A549 (cell line): Measurements from ENCODE around the gene SCRN2. TPM values are rescaled to one million over a fixed set of nuclear protein-coding genes. Genes with fewer than 3 reads are reported as not detected.

Source experiments
- ATAC-seq, 2 experiments: fragments of 200-7000 bp in 1 of 2; fragments of >200 bp in 1 of 2; cut with Nextera tagmentation in 1 of 2; cut with Tn5 transposase in 1 of 2; 3 replicates each; pipeline versions ENCODE4 v1.8.0 to v1.9.1; 2018 to 2020; ENCODE audit warnings: mild to moderate bottlenecking in 1 of 2, moderate library complexity in 1 of 2
- CTCF ChIA-PET: fragments of 300-600 bp; sonication (Branson Sonifier 250); formaldehyde crosslinking; extraction: SDS; loops from one replicate; lab custom pipeline; 2021; ENCODE audit warnings: antibody characterized with exemption, inconsistent platforms; lab: Yijun Ruan, JAX
- POLR2A ChIA-PET: fragments of 350-600 bp; formaldehyde crosslinking; extraction: SDS; loops from one replicate; lab custom pipeline; 2021; ENCODE audit warnings: antibody characterized with exemption, inconsistent platforms; lab: Yijun Ruan, JAX
- DNase-seq, 2 experiments: peaks; one replicate each; pipeline versions ENCODE4 v3.0.0 to v3.0.0-alpha.2; 2011 to 2016; ENCODE audit warnings: low read depth in 1 of 2, low spot score in 1 of 2
- FAIRE-seq: peaks from 2 replicates; lab custom pipeline; 2011; peaks lifted over from hg19 to GRCh38; lab: Jason Lieb, UNC
- H3K27ac ChIP-seq, 2 experiments: fragments of >200 bp; sonication (Bioruptor Twin); formaldehyde crosslinking; 3 replicates each; pipeline ENCODE4 v1.5.1; 2016 to 2017
- H3K4me1 ChIP-seq: fragments of >200 bp; sonication (Bioruptor Twin); formaldehyde crosslinking; 3 replicates; pipeline ENCODE4 v1.6.1; 2016
- H3K4me2 ChIP-seq: fragments of >200 bp; sonication (Bioruptor Twin); formaldehyde crosslinking; 3 replicates; pipeline ENCODE4 v1.6.1; 2016
- H3K4me3 ChIP-seq: fragments of >200 bp; sonication (Bioruptor Twin); formaldehyde crosslinking; 3 replicates; pipeline ENCODE4 v1.5.1; 2016
- H3K9me3 ChIP-seq: fragments of >200 bp; sonication (Bioruptor Twin); formaldehyde crosslinking; 3 replicates; pipeline ENCODE4 v1.6.1; 2016
- CEBPB ChIP-seq, 2 experiments: fragments of >200 bp in 1 of 2; sonication (Bioruptor Twin) in 1 of 2; formaldehyde crosslinking in 1 of 2; IDR thresholded peaks; 2 replicates each; pipeline ENCODE4 v1.6.1; 2012 to 2016
- E2F6 ChIP-seq: IDR thresholded peaks from 2 replicates; pipeline ENCODE4 v1.6.1; 2012; ENCODE audit warnings: low read depth, borderline replicate concordance
- EHF ChIP-seq: fragments of 250-450 bp; sonication (Bioruptor Pico); IDR thresholded peaks from 2 replicates; pipeline ENCODE4 v1.5.0; 2020; ENCODE audit warnings: mild to moderate bottlenecking
- EHMT2 ChIP-seq: fragments of 200-600 bp; sonication (generic); IDR thresholded peaks from 2 replicates; pipeline ENCODE4 v1.6.1; 2016; ENCODE audit warnings: antibody characterized with exemption, low read depth, mild to moderate bottlenecking, moderate library complexity
- ELK1 ChIP-seq: fragments of 150-350 bp; IDR thresholded peaks from 2 replicates; pipeline ENCODE4 v1.6.1; 2014; ENCODE audit warnings: low read depth, mild to moderate bottlenecking, low read length
- EP300 ChIP-seq, 2 experiments: fragments of >200 bp; sonication (Bioruptor Twin); formaldehyde crosslinking; IDR thresholded peaks; 2 replicates in 1 of 2; 3 replicates in 1 of 2; pipeline ENCODE4 v1.6.1; 2016 to 2017
- FOSB ChIP-seq: fragments of 250-450 bp; sonication (Bioruptor Pico); IDR thresholded peaks from 2 replicates; pipeline ENCODE4 v1.5.0; 2020; ENCODE audit warnings: mild to moderate bottlenecking, moderate library complexity
- FOSL2 ChIP-seq, 2 experiments: fragments of 450-650 bp in 1 of 2; fragments of >200 bp in 1 of 2; sonication (Bioruptor Twin) in 1 of 2; formaldehyde crosslinking; IDR thresholded peaks; 2 replicates each; pipeline versions ENCODE4 v1.5.0 to v1.6.1; 2016 to 2020; ENCODE audit warnings: mild to moderate bottlenecking in 1 of 2, moderate library complexity in 1 of 2
- GATA3 ChIP-seq: IDR thresholded peaks from 2 replicates; pipeline ENCODE4 v1.6.1; 2012; ENCODE audit warnings: borderline replicate concordance
- HDAC2 ChIP-seq: fragments of 200-600 bp; sonication (generic); IDR thresholded peaks from 2 replicates; pipeline ENCODE4 v1.6.1; 2016
- HMGXB4 ChIP-seq: fragments of 250-450 bp; sonication (Bioruptor Pico); IDR thresholded peaks from 2 replicates; pipeline ENCODE4 v1.5.0; 2021; ENCODE audit warnings: mild to moderate bottlenecking, moderate library complexity, borderline replicate concordance
- HOXA7 ChIP-seq: fragments of 250-450 bp; sonication (Bioruptor Pico); IDR thresholded peaks from 2 replicates; pipeline ENCODE4 v1.5.0; 2020; ENCODE audit warnings: mild to moderate bottlenecking, moderate library complexity
- HOXB13 ChIP-seq: fragments of 250-450 bp; sonication (Bioruptor Pico); IDR thresholded peaks from 2 replicates; pipeline ENCODE4 v1.5.0; 2020; ENCODE audit warnings: low read depth, mild to moderate bottlenecking, moderate library complexity
- JUN ChIP-seq, 2 experiments: fragments of >200 bp; sonication (Bioruptor Twin); formaldehyde crosslinking; IDR thresholded peaks; 2 replicates in 1 of 2; 3 replicates in 1 of 2; pipeline ENCODE4 v1.6.1; 2016 to 2017
- JUNB ChIP-seq: fragments of >200 bp; sonication (Bioruptor Twin); formaldehyde crosslinking; IDR thresholded peaks from 2 replicates; pipeline ENCODE4 v1.6.1; 2016
- KDM5A ChIP-seq: fragments of 200-600 bp; sonication (generic); IDR thresholded peaks from 2 replicates; pipeline ENCODE4 v1.6.1; 2016; ENCODE audit warnings: antibody characterized with exemption, mild to moderate bottlenecking
- MAFK ChIP-seq: fragments of 450-650 bp; IDR thresholded peaks from 2 replicates; pipeline ENCODE4 v1.6.1; 2014; ENCODE audit not compliant: partially characterized antibody
- MYC ChIP-seq: IDR thresholded peaks from 2 replicates; pipeline ENCODE4 v1.6.1; 2012; ENCODE audit warnings: mild to moderate bottlenecking, inconsistent platforms, low read length, improper control_type of control experiment, borderline replicate concordance
- NFE2L2 ChIP-seq: fragments of 150-350 bp; conservative IDR thresholded peaks from 2 replicates; pipeline ENCODE4 v1.6.1; 2014; ENCODE audit warnings: low read length
- NPAS2 ChIP-seq: fragments of 250-450 bp; sonication (Bioruptor Pico); IDR thresholded peaks from 2 replicates; pipeline ENCODE4 v1.8.0; 2022; ENCODE audit warnings: mild to moderate bottlenecking, moderate library complexity, borderline replicate concordance
- NR3C1 ChIP-seq: fragments of >200 bp; sonication (Bioruptor Twin); formaldehyde crosslinking; IDR thresholded peaks from 3 replicates; pipeline ENCODE4 v1.6.1; 2017
- PBX3 ChIP-seq: IDR thresholded peaks from 2 replicates; pipeline ENCODE4 v1.6.1; 2012
- POLR2AphosphoS2 ChIP-seq: conservative IDR thresholded peaks from 2 replicates; pipeline ENCODE4 v1.6.1; 2012; ENCODE audit warnings: low read length, improper control_type of control experiment, inconsistent platforms
- RFX5 ChIP-seq: fragments of 450-650 bp; IDR thresholded peaks from 2 replicates; pipeline ENCODE4 v1.7.1; 2014; ENCODE audit warnings: antibody characterized with exemption, mild to moderate bottlenecking, moderate library complexity
- SMC3 ChIP-seq: fragments of >200 bp; sonication (Bioruptor Twin); formaldehyde crosslinking; IDR thresholded peaks from 3 replicates; pipeline ENCODE4 v1.6.1; 2018; ENCODE audit warnings: inconsistent platforms
- ZC3H11A ChIP-seq: fragments of 450-650 bp; IDR thresholded peaks from 2 replicates; pipeline ENCODE4 v1.6.1; 2014; ENCODE audit warnings: antibody characterized with exemption, mild to moderate bottlenecking
- WGBS: methylation state at CpG from one replicate; pipeline ENCODE4 v1.1.6; 2017; ENCODE audit errors: missing lambda C conversion rate; 5-methylcytosine and 5-hydroxymethylcytosine counted together
- polyA plus RNA-seq, 4 experiments: library from polyadenylated mRNA; depleted of rRNA in 3 of 4; stranded (reverse); fragments of >200 nt; fragmentation: RNase III in 1 of 4; extraction: RNeasy Plus Mini Kit Qiagen cat#74134 plus additional on column Dnase treatment in 1 of 4; gene quantifications; 2 replicates in 3 of 4; 3 replicates in 1 of 4; pipeline ENCODE4 v1.2.3, GENCODE V29; 2011 to 2017

Gene SCRN2
- polyA plus RNA-seq, 2 of the 4 experiments (the other 2 are of a cell fraction): 25.8 to 43.7 TPM

GRCh38 chr17:47810200-47810821 is 30.8 kb downstream of the SCRN2 start:
- peak overlapping the region; percentile 53 for H3K4me2 ChIP-seq
- H3K4me1 ChIP-seq: peaks cover 25% of the 10 kb centered on the region
- WGBS: 35% methylated on average over 10 of the region's 10 CpGs
- H3K27ac ChIP-seq: peak overlapping the region; percentile 36 to 75; a peak in 4 of 6 replicates
- CTCF ChIA-PET: interaction anchor here (0.8 to 3.8 kb wide), 9 partner anchors 8 to 208 kb away, joined by 3 to 23 read pairs (median 3); partner anchors contain the start of genes OSBPL7 and TBX21
- H3K9me3 ChIP-seq: no peaks in the 10 kb centered on the region
- H3K4me3 ChIP-seq: no peak overlapping the region
- peak; percentile 75 to 88 for DNase-seq
- POLR2A ChIA-PET: interaction anchor here (0.7 to 1.6 kb wide), 3 partner anchors 12 to 794 kb away, joined by 3 to 7 read pairs (median 6); partner anchors contain the start of genes LRRC46 and MRPL10
- TF ChIP-seq JUN (IDR thresholded peaks at IDR 0.05) (peak in 1 of 2 experiments; percentile 54; a peak in 2 of 5 replicates), EP300 (IDR thresholded peaks at IDR 0.05) (0 out of 5 replicates have a peak, but pooled peaks of 1 of the 2 experiments have one; percentile 16), FOSB (CRISPR knock-in tag) (no peak), CEBPB (IDR thresholded peaks at IDR 0.05) (peak in 1 of 2 experiments; percentile 20; a peak in 1 of 4 replicates), MAFK (peak; percentile 100), NFE2L2 (peak; percentile 74), FOSL2 (IDR thresholded peaks at IDR 0.05) (peak; percentile 69), FOSL2 (CRISPR knock-in tag; IDR thresholded peaks at IDR 0.05) (peak; percentile 90), EHF (CRISPR knock-in tag) (no peak), EHMT2 (no peak), HDAC2 (no peak), ELK1 (no peak), POLR2AphosphoS2 (no peak), PBX3 (no peak), SMC3 (no peak), JUNB (peak; percentile 66), RFX5 (0 out of 2 replicates have a peak, but pooled peaks have one; percentile 19), E2F6 (no peak), NR3C1 (no peak), GATA3 (0 out of 2 replicates have a peak, but pooled peaks have one; percentile 25)
- TF ChIP-seq, all 56 proteins: peak for 9
- FAIRE-seq: peak; percentile 82
- peak; percentile 69 to 85 for ATAC-seq

GRCh38 chr17:47808830-47809480 is 32.1 kb downstream of the SCRN2 start:
- no peak for ATAC-seq
- H3K27ac ChIP-seq: peak overlapping the region in 1 of 2 experiments; percentile 59; a peak in 2 of 6 replicates
- no peaks in the 10 kb centered on the region for H3K9me3 ChIP-seq
- ChIA-PET POLR2A (no interaction called here), CTCF (interaction anchor here (0.9 to 2.0 kb wide), 3 partner anchors 13 to 110 kb away, joined by 3 to 11 read pairs (median 3); partner anchors contain the start of gene OSBPL7)
- FAIRE-seq: no peak
- DNase-seq: no peak
- whole genome bisulfite sequencing: 91% methylated on average over 22 of the region's 22 CpGs
- no peak overlapping the region for H3K4me2 ChIP-seq
- TF ChIP-seq NFE2L2 (no peak), NR3C1 (no peak), ZC3H11A (no peak), NPAS2 (no peak), HOXB13 (CRISPR knock-in tag) (no peak), MYC (no peak), HOXA7 (CRISPR knock-in tag) (no peak), HMGXB4 (CRISPR knock-in tag) (no peak), KDM5A (no peak), JUN (IDR thresholded peaks at IDR 0.05) (no peak)
- no peak overlapping the region for H3K4me3 ChIP-seq
- H3K4me1 ChIP-seq: peaks cover 25% of the 10 kb centered on the region
